ENCODE data around the gene CYP27C1. TPM values are rescaled to one million over a fixed set of nuclear protein-coding genes. Genes with fewer than 3 reads are reported as not detected.

CYP27C1 gene
- total RNA-seq, 1 experiment from 2014 or later = not detected

DNA sequence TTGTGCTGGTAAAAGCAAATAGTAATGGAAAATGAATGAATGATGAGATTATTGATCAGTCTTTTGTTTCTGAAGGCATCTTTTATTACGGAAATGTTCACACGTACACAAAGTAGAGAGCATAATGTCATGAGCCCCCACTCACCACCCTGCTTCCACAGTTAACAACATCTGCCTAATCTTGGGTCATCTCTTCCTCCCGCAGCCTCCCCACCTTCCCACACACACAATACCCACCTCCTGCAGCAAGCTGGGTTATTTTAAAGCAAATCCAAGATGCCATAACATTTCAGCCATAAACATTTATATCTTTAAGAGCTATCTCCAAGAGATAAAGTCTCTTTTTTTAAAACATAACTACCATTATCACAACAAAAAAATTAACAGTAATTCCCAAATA is 36.3 kb downstream of the CYP27C1 start:
- Histone ChIP-seq H4K20me1 (ENCODE audit: insufficient read depth) (no peaks in the 10 kb centered on the region), H3K4me2 (ENCODE audit: low read length) (no peak overlapping the region), H3K79me2 (ENCODE audit: insufficient read depth, low read length) (no peaks in the 10 kb centered on the region), H3K9me3 (ENCODE audit: control insufficient read depth in 1 of 2, insufficient read depth in 1 of 2, low read depth in 1 of 2, low read length in 2 of 2) (0 out of 4 replicates have a peak, but pooled peaks cover 0 to 7% of the 10 kb centered on the region in 2 experiments), H3K27me3 (ENCODE audit: insufficient read depth, low read length) (no peaks in the 10 kb centered on the region), H2AFZ (ENCODE audit: low read depth, low read length, poor library complexity, severe bottlenecking) (no peak overlapping the region), H3K9me2 (ENCODE audit: insufficient read depth) (no peaks in the 10 kb centered on the region), H3K4me1 (ENCODE audit: control insufficient read depth in 1 of 2, insufficient read depth in 2 of 2, low read length in 2 of 2) (peaks cover 2 to 5% of the 10 kb centered on the region in 2 experiments; a peak in 2 of 4 replicates), H3K27ac (ENCODE audit: low read depth, low read length) (no peak overlapping the region), H3K9ac (ENCODE audit: low read length) (no peak overlapping the region), H3K36me3 (ENCODE audit: control insufficient read depth in 1 of 2, insufficient read depth in 2 of 2, low read length in 2 of 2) (no peaks in the 10 kb centered on the region), H3K4me3 (replicated peaks in 1 of 2; ENCODE audit: low read depth in 1 of 2, low read length in 2 of 2) (no peak overlapping the region)
- BruUV-seq (replicated peaks) = no TSS peak
- intact Hi-C loops (cut with micrococcal nuclease) = no loop called here
- TF ChIP-seq SP1 (IDR thresholded peaks at IDR 0.05; ENCODE audit: low read depth) (no peak), ZFX (IDR thresholded peaks at IDR 0.05) (no peak), CEBPB (IDR thresholded peaks at IDR 0.05; ENCODE audit: low read depth) (no peak), FOSL1 (IDR thresholded peaks at IDR 0.05; ENCODE audit: low read depth) (no peak), POLR2AphosphoS5 (IDR thresholded peaks at IDR 0.05; ENCODE audit: low read depth, low read length) (no peak), TCF7L2 (IDR thresholded peaks at IDR 0.05; ENCODE audit: borderline replicate concordance, extremely low read depth, insufficient read depth, insufficient read length) (no peak), ELF1 (IDR thresholded peaks at IDR 0.05; ENCODE audit: borderline replicate concordance, low read depth) (no peak)
- TF ChIP-seq, protein P1, sequence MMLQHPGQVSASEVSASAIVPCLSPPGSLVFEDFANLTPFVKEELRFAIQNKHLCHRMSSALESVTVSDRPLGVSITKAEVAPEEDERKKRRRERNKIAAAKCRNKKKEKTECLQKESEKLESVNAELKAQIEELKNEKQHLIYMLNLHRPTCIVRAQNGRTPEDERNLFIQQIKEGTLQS (IDR thresholded peaks at IDR 0.05) = no peak
- ChIA-PET POLR2A (no interaction called here), RAD21 (ENCODE audit: low non-redundant PET in 1 of 2, low total read pairs in 2 of 2, uncharacterized antibody in 2 of 2, unreplicated experiment in 2 of 2) (no interaction called here), CTCF (no interaction called here)
- ATAC-seq = no peak
- DNase-seq (ENCODE audit: low read depth, low spot score) = no peak

DNA sequence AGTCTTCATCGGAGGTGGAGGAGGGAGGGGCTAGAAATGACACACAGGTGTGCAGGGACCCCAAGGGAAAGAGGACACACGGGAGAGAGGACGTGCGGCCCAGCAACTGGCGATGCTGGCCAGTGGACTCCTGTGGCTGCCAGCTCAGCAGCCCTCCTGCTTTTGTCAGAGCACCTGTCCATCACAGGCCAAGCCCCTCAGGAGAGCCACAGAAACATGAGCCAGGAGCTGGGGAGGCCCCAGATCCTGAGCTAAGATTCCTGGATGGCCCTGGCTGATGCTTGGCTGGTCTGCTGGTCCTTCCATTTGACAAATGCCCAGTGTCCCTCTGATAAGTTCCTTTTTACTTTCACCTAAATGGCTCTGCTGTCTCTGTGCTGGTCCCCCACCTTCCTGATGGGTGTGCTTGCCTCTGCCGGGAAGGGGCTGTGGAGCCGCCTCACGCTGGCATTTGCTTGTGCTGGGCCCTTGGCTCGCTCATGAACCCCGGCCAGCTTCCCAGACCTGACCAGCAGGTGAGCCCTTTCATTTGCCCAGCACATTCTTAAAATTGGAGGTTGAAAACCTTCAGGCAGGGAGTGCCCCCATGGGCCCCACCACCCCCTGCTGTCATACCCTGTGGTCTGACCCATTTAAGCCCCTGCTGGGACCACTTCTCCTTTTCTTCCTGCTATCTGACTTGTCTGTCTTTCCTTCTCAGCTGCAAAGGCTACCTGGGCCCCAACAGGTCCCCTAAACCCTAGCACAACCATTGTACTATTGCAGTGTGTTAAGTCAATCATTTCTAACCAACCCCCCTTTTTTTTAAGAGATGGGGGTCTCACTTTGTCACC is 37.3 kb downstream of the CYP27C1 start:
- TF ChIP-seq FOSL1 (IDR thresholded peaks at IDR 0.05; ENCODE audit: low read depth) = no peak
- no peak for TF ChIP-seq SRF (IDR thresholded peaks at IDR 0.05; ENCODE audit: low read depth)
- TF ChIP-seq TCF7L2 (IDR thresholded peaks at IDR 0.05; ENCODE audit: borderline replicate concordance, extremely low read depth, insufficient read depth, insufficient read length) = no peak
- no peak for TF ChIP-seq YY1 (IDR thresholded peaks at IDR 0.05; ENCODE audit: extremely low read depth, insufficient replicate concordance, low read depth, low read length)
- TF ChIP-seq POLR2A (IDR thresholded peaks at IDR 0.05; ENCODE audit: borderline replicate concordance, extremely low read depth, insufficient read depth, insufficient read length) = no peak
- TF ChIP-seq, protein P2, sequence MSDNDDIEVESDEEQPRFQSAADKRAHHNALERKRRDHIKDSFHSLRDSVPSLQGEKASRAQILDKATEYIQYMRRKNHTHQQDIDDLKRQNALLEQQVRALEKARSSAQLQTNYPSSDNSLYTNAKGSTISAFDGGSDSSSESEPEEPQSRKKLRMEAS (IDR thresholded peaks at IDR 0.05) = no peak
- no peak for TF ChIP-seq SIN3A (IDR thresholded peaks at IDR 0.05; ENCODE audit: low read depth)
- TF ChIP-seq, protein P3, sequence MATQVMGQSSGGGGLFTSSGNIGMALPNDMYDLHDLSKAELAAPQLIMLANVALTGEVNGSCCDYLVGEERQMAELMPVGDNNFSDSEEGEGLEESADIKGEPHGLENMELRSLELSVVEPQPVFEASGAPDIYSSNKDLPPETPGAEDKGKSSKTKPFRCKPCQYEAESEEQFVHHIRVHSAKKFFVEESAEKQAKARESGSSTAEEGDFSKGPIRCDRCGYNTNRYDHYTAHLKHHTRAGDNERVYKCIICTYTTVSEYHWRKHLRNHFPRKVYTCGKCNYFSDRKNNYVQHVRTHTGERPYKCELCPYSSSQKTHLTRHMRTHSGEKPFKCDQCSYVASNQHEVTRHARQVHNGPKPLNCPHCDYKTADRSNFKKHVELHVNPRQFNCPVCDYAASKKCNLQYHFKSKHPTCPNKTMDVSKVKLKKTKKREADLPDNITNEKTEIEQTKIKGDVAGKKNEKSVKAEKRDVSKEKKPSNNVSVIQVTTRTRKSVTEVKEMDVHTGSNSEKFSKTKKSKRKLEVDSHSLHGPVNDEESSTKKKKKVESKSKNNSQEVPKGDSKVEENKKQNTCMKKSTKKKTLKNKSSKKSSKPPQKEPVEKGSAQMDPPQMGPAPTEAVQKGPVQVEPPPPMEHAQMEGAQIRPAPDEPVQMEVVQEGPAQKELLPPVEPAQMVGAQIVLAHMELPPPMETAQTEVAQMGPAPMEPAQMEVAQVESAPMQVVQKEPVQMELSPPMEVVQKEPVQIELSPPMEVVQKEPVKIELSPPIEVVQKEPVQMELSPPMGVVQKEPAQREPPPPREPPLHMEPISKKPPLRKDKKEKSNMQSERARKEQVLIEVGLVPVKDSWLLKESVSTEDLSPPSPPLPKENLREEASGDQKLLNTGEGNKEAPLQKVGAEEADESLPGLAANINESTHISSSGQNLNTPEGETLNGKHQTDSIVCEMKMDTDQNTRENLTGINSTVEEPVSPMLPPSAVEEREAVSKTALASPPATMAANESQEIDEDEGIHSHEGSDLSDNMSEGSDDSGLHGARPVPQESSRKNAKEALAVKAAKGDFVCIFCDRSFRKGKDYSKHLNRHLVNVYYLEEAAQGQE (IDR thresholded peaks at IDR 0.05; ENCODE audit: low read depth) = no peak
- TF ChIP-seq SP1 (IDR thresholded peaks at IDR 0.05; ENCODE audit: low read depth) = no peak
- TF ChIP-seq POLR2AphosphoS5 (IDR thresholded peaks at IDR 0.05; ENCODE audit: low read depth, low read length) = no peak
- TF ChIP-seq EGR1 (IDR thresholded peaks at IDR 0.05; ENCODE audit: low read depth) = no peak
- ChIA-PET POLR2A (no interaction called here), CTCF (interaction anchor here (1.1 kb wide), 1 partner anchor 14 kb away, joined by 4 read pairs; no protein-coding TSS in a partner anchor), RAD21 (ENCODE audit: low non-redundant PET in 1 of 2, low total read pairs in 2 of 2, uncharacterized antibody in 2 of 2, unreplicated experiment in 2 of 2) (no interaction called here)
- DNase-seq (ENCODE audit: low read depth, low spot score) (no peak), ATAC-seq (no peak)
- Histone ChIP-seq H3K9me2 (ENCODE audit: insufficient read depth) (no peaks in the 10 kb centered on the region), H3K27ac (ENCODE audit: low read depth, low read length) (no peak overlapping the region), H3K79me2 (ENCODE audit: insufficient read depth, low read length) (no peaks in the 10 kb centered on the region), H3K9me3 (ENCODE audit: control insufficient read depth in 1 of 2, insufficient read depth in 1 of 2, low read depth in 1 of 2, low read length in 2 of 2) (0 out of 4 replicates have a peak, but pooled peaks cover 0 to 7% of the 10 kb centered on the region in 2 experiments), H3K4me3 (replicated peaks in 1 of 2; ENCODE audit: low read depth in 1 of 2, low read length in 2 of 2) (no peak overlapping the region), H3K4me2 (ENCODE audit: low read length) (no peak overlapping the region), H3K36me3 (ENCODE audit: control insufficient read depth in 1 of 2, insufficient read depth in 2 of 2, low read length in 2 of 2) (no peaks in the 10 kb centered on the region), H4K20me1 (ENCODE audit: insufficient read depth) (no peaks in the 10 kb centered on the region), H3K4me1 (ENCODE audit: control insufficient read depth in 1 of 2, insufficient read depth in 2 of 2, low read length in 2 of 2) (peaks cover 2 to 5% of the 10 kb centered on the region in 2 experiments; a peak in 2 of 4 replicates), H2AFZ (ENCODE audit: low read depth, low read length, poor library complexity, severe bottlenecking) (no peak overlapping the region), H3K27me3 (ENCODE audit: insufficient read depth, low read length) (no peaks in the 10 kb centered on the region), H3K9ac (ENCODE audit: low read length) (no peak overlapping the region)
- intact Hi-C loops (cut with micrococcal nuclease) = no loop called here
- BruUV-seq (replicated peaks) = no TSS peak
